Keratinocyte (primary cell): ENCODE results near the gene IP6K2. TPM values are rescaled to one million over a fixed set of nuclear protein-coding genes. Genes with fewer than 3 reads are reported as not detected.

Experiments used
- DNase-seq: peaks from one replicate; pipeline ENCODE4 v3.0.0-alpha.2; 2011; ENCODE audit warnings: low read depth, missing footprints, low spot score
- FAIRE-seq: peaks from 2 replicates; lab custom pipeline; 2011; peaks lifted over from hg19 to GRCh38; lab: Jason Lieb, UNC
- H2AFZ ChIP-seq: 2 replicates; pipeline ENCODE4 v1.6.0; 2012; ENCODE audit warnings: low read length, control low read depth, inconsistent platforms; ENCODE audit not compliant: control insufficient read depth
- H3K27ac ChIP-seq: 2 replicates; pipeline ENCODE4 v1.5.1; 2011; ENCODE audit warnings: low read length; ENCODE audit not compliant: control insufficient read depth, insufficient read depth
- H3K27me3 ChIP-seq: 3 replicates; pipeline ENCODE4 v1.6.0; 2011; ENCODE audit warnings: low read length; ENCODE audit not compliant: control insufficient read depth, insufficient read depth; ENCODE audit errors: extremely low read depth
- H3K36me3 ChIP-seq, 2 experiments: 2 replicates in 1 of 2; 3 replicates in 1 of 2; pipeline ENCODE4 v1.5.1; 2011; ENCODE audit warnings: low read length in 2 of 2, mild to moderate bottlenecking in 1 of 2; ENCODE audit not compliant: control insufficient read depth in 2 of 2, insufficient read depth in 2 of 2; ENCODE audit errors: extremely low read depth in 1 of 2
- H3K4me1 ChIP-seq: 3 replicates; pipeline ENCODE4 v1.5.1; 2011; ENCODE audit warnings: low read length; ENCODE audit not compliant: control insufficient read depth, insufficient read depth; ENCODE audit errors: extremely low read depth
- H3K4me2 ChIP-seq: 3 replicates; pipeline ENCODE4 v1.6.0; 2011; ENCODE audit warnings: low read depth, low read length; ENCODE audit not compliant: control insufficient read depth, insufficient read depth; ENCODE audit errors: extremely low read depth
- H3K4me3 ChIP-seq, 3 experiments: fragments of 200-600 bp in 1 of 3; sonication (generic) in 1 of 3; 2 replicates in 2 of 3; 3 replicates in 1 of 3; pipeline ENCODE4 v1.5.1; 2011 to 2016; ENCODE audit warnings: low read length in 3 of 3, mild to moderate bottlenecking in 3 of 3, control low read depth in 2 of 3, inconsistent platforms in 1 of 3, low read depth in 1 of 3, mixed read lengths in 1 of 3, mixed run types in 1 of 3, moderate library complexity in 1 of 3; ENCODE audit not compliant: control insufficient read depth in 2 of 3, insufficient read depth in 2 of 3; ENCODE audit errors: extremely low read depth in 1 of 3
- H3K79me2 ChIP-seq: 2 replicates; pipeline ENCODE4 v1.6.0; 2012; ENCODE audit warnings: low read length; ENCODE audit not compliant: control insufficient read depth, insufficient read depth
- H3K9ac ChIP-seq: 3 replicates; pipeline ENCODE4 v1.6.0; 2011; ENCODE audit warnings: low read length; ENCODE audit not compliant: control insufficient read depth, insufficient read depth; ENCODE audit errors: extremely low read depth
- H3K9me1 ChIP-seq: 3 replicates; pipeline ENCODE4 v1.6.0; 2011; ENCODE audit warnings: low read length; ENCODE audit not compliant: control insufficient read depth, insufficient read depth; ENCODE audit errors: extremely low read depth
- H3K9me3 ChIP-seq: 2 replicates; pipeline ENCODE4 v1.5.1; 2012; ENCODE audit warnings: low read depth, low read length; ENCODE audit not compliant: control insufficient read depth
- H4K20me1 ChIP-seq: 3 replicates; pipeline ENCODE4 v1.6.0; 2011; ENCODE audit warnings: low read length; ENCODE audit not compliant: control insufficient read depth, insufficient read depth; ENCODE audit errors: extremely low read depth
- EZH2 ChIP-seq: IDR thresholded peaks from one replicate; pipeline ENCODE4 v1.6.1; 2012; ENCODE audit warnings: inconsistent platforms, mild to moderate bottlenecking, low read length, moderate library complexity
- dilution Hi-C: fragments of 300-500 bp; cut with MboI; formaldehyde crosslinking; loops from one replicate; pipeline ENCODE4 v1.7.0; 2020; ENCODE audit warnings: low sequenced_read_pairs; ENCODE audit not compliant: extremely low pct_ligation_motif_present
- polyA plus RNA-seq, 5 experiments: library from polyadenylated mRNA; depleted of rRNA in 3 of 5; stranded (reverse) in 3 of 5; stranded (forward) in 1 of 5; unstranded in 1 of 5; fragments of >200 nt; gene quantifications; 1 replicate in 1 of 5; 2 replicates in 3 of 5; 3 replicates in 1 of 5; pipeline versions ENCODE4 v1.2.1 to v1.2.3, GENCODE V29; 2011 to 2012; ENCODE audit warnings: missing spikeins in 2 of 5, low read depth in 1 of 5, low replicate concordance in 1 of 5
- TF ChIP-seq, protein P1 (sequence below), 3 experiments: IDR thresholded peaks in 1 of 3; conservative IDR thresholded peaks in 1 of 3; optimal IDR thresholded peaks in 1 of 3; 2 replicates in 2 of 3; 3 replicates in 1 of 3; pipeline versions ENCODE3 to v1.5.1; 2011; ENCODE audit warnings: low read length in 3 of 3, mild to moderate bottlenecking in 3 of 3, moderate library complexity in 2 of 3, control low read depth in 1 of 3, inconsistent platforms in 1 of 3; ENCODE audit not compliant: insufficient read depth in 2 of 3; ENCODE audit errors: extremely low read depth in 1 of 3

IP6K2 gene
- polyA plus RNA-seq, 1 donor (not counting 4 experiments of a cell fraction or from before 2014, with no cell fraction given): 110 TPM

DNA sequence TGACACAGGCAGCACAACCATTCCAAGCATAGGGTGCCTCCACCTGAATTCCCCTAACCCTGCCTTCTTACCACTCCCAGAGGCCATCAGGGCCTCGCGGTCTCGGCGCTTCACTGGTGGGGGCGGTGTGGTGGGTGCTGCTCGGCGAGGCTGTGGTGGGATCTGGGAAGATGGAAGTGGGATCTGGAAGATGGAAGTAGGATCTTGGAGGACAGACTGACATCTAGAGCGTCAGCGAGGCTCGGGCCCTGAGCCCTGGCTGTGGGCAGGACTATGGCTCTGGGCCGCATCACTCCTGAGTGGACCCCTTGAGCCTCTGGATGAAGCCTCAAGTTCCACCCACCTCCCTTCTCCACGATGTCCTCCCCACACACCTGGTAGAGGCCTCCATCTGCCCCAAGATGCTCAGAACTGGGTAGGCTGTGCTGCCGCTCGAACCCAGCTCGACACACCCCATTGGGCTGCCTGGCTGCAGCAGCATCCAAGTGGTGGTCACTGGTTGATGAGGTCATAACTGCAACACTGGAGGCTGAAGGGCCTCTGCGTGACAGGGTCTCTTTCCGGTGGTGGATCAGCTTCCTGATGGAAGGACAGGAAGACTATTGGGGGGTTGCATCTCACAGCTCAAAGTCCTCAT lies 34.9 kb downstream of the IP6K2 start:
- Histone ChIP-seq H3K79me2 (peaks cover 17% of the 10 kb centered on the region), H3K4me3 (no peak overlapping the region), H3K4me1 (peaks cover 35% of the 10 kb centered on the region), H3K9me3 (no peaks in the 10 kb centered on the region), H3K4me2 (no peak overlapping the region), H2AFZ (no peak overlapping the region), H3K9me1 (no peaks in the 10 kb centered on the region), H3K9ac (no peak overlapping the region), H3K36me3 (peaks cover 4 to 29% of the 10 kb centered on the region in 2 experiments), H3K27me3 (no peaks in the 10 kb centered on the region), H4K20me1 (no peaks in the 10 kb centered on the region), H3K27ac (no peak overlapping the region)
- TF ChIP-seq, protein P1, sequence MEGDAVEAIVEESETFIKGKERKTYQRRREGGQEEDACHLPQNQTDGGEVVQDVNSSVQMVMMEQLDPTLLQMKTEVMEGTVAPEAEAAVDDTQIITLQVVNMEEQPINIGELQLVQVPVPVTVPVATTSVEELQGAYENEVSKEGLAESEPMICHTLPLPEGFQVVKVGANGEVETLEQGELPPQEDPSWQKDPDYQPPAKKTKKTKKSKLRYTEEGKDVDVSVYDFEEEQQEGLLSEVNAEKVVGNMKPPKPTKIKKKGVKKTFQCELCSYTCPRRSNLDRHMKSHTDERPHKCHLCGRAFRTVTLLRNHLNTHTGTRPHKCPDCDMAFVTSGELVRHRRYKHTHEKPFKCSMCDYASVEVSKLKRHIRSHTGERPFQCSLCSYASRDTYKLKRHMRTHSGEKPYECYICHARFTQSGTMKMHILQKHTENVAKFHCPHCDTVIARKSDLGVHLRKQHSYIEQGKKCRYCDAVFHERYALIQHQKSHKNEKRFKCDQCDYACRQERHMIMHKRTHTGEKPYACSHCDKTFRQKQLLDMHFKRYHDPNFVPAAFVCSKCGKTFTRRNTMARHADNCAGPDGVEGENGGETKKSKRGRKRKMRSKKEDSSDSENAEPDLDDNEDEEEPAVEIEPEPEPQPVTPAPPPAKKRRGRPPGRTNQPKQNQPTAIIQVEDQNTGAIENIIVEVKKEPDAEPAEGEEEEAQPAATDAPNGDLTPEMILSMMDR (optimal IDR thresholded peaks at IDR 0.05 in 1 of 3, IDR thresholded peaks at IDR 0.05 in 1 of 3, conservative IDR thresholded peaks at IDR 0.05 in 1 of 3; ENCODE audit: extremely low read depth in 1 of 3, insufficient read depth in 2 of 3, low read length in 3 of 3): no peak
- TF ChIP-seq EZH2: no peak
- dilution Hi-C loops: no loop called here
- FAIRE-seq: no peak
- DNase-seq: no peak

DNA sequence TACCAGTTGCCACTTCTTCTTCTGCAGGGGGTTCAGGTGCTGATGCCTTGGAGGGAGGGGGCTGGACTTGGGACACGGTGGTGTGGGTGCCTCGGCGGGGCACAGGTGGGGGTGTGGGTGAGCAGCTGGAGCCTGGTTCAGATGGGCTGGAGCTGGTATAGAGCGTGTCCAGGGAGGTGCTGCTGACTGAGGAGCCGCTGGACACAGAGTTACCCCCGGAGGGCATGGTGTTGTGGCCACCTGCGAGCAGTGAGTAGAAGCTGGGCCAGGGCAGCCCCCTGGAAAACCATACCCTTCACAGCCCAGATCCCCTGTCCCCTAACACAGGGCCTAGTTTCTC lies 35.5 kb downstream of the IP6K2 start:
- H3K9me1 ChIP-seq: no peaks in the 10 kb centered on the region
- no peaks in the 10 kb centered on the region for H3K9me3 ChIP-seq
- peaks cover 30% of the 10 kb centered on the region for H3K4me1 ChIP-seq
- H2AFZ ChIP-seq: no peak overlapping the region
- no peak overlapping the region for H3K4me3 ChIP-seq
- TF ChIP-seq EZH2: no peak
- TF ChIP-seq, protein P1 (optimal IDR thresholded peaks at IDR 0.05 in 1 of 3, IDR thresholded peaks at IDR 0.05 in 1 of 3, conservative IDR thresholded peaks at IDR 0.05 in 1 of 3; ENCODE audit: extremely low read depth in 1 of 3, insufficient read depth in 2 of 3, low read length in 3 of 3): no peak
- no peaks in the 10 kb centered on the region for H3K27me3 ChIP-seq
- peaks cover 17% of the 10 kb centered on the region for H3K79me2 ChIP-seq
- H3K36me3 ChIP-seq: peaks cover 3 to 28% of the 10 kb centered on the region in 2 experiments
- no peak overlapping the region for H3K9ac ChIP-seq
- dilution Hi-C loops: no loop called here
- FAIRE-seq (no peak), DNase-seq (no peak)
- H4K20me1 ChIP-seq: no peaks in the 10 kb centered on the region
- H3K27ac ChIP-seq: no peak overlapping the region
- H3K4me2 ChIP-seq: no peak overlapping the region
